H9 (cell line): ENCODE data around the gene MRAP. TPM values are rescaled to one million over a fixed set of nuclear protein-coding genes. Genes with fewer than 3 reads are reported as not detected.

Experiments
- DNase-seq: peaks from one replicate; pipeline ENCODE4 v3.0.0-alpha.2; 2017
- H2AFZ ChIP-seq: one replicate; pipeline ENCODE4 v1.6.1; 2013; ENCODE audit warnings: mild to moderate bottlenecking, low read length, control low read depth, moderate library complexity
- H2AK5ac ChIP-seq: 2 replicates; pipeline ENCODE4 v1.6.1; 2013; ENCODE audit warnings: low read length, control low read depth, mixed read lengths; ENCODE audit not compliant: insufficient read length
- H2BK120ac ChIP-seq: one replicate; pipeline ENCODE4 v1.6.1; 2013; ENCODE audit warnings: low read depth, mild to moderate bottlenecking, low read length, control low read depth, inconsistent platforms; ENCODE audit not compliant: poor library complexity, severe bottlenecking
- H2BK12ac ChIP-seq: 2 replicates; pipeline ENCODE4 v1.6.1; 2013; ENCODE audit warnings: low read length, control low read depth, mixed read lengths, low read depth; ENCODE audit not compliant: insufficient read length
- H2BK15ac ChIP-seq: 2 replicates; pipeline ENCODE4 v1.6.1; 2013; ENCODE audit warnings: low read depth, low read length, control low read depth
- H2BK20ac ChIP-seq: one replicate; pipeline ENCODE4 v1.6.1; 2013; ENCODE audit warnings: low read depth, mild to moderate bottlenecking, low read length, control low read depth, inconsistent platforms; ENCODE audit not compliant: poor library complexity, severe bottlenecking
- H2BK5ac ChIP-seq: 2 replicates; pipeline ENCODE4 v1.6.1; 2013; ENCODE audit warnings: low read length, control low read depth, mixed read lengths; ENCODE audit not compliant: insufficient read length
- H3K14ac ChIP-seq: 2 replicates; pipeline ENCODE4 v1.6.1; 2013; ENCODE audit warnings: low read length, control low read depth; ENCODE audit not compliant: insufficient read depth
- H3K18ac ChIP-seq: 2 replicates; pipeline ENCODE4 v1.6.1; 2013; ENCODE audit warnings: low read depth, mild to moderate bottlenecking, mixed read lengths, low read length, control low read depth; ENCODE audit not compliant: insufficient read length
- H3K23ac ChIP-seq: 2 replicates; pipeline ENCODE4 v1.6.1; 2013; ENCODE audit warnings: low read length, control low read depth, mixed read lengths, low read depth; ENCODE audit not compliant: insufficient read length
- H3K23me2 ChIP-seq: 2 replicates; pipeline ENCODE4 v1.6.1; 2013; ENCODE audit warnings: low read depth, mild to moderate bottlenecking, mixed read lengths, low read length, control low read depth; ENCODE audit not compliant: insufficient read length, poor library complexity, severe bottlenecking
- H3K27ac ChIP-seq: 2 replicates; pipeline ENCODE4 v1.5.1; 2013; ENCODE audit warnings: low read length, control low read depth, mixed read lengths, low read depth; ENCODE audit not compliant: insufficient read length
- H3K27me3 ChIP-seq: 2 replicates; pipeline ENCODE4 v1.6.1; 2013; ENCODE audit warnings: low read length, control low read depth, inconsistent platforms; ENCODE audit not compliant: insufficient read depth
- H3K4ac ChIP-seq: 2 replicates; pipeline ENCODE4 v1.6.1; 2013; ENCODE audit warnings: low read depth, mild to moderate bottlenecking, control low read depth, inconsistent platforms, low read length, moderate library complexity
- H3K4me1 ChIP-seq: 2 replicates; pipeline ENCODE4 v1.6.1; 2013; ENCODE audit warnings: low read length, control low read depth, inconsistent platforms; ENCODE audit not compliant: insufficient read depth
- H3K4me2 ChIP-seq: 2 replicates; pipeline ENCODE4 v1.6.1; 2013; ENCODE audit warnings: low read length, control low read depth, mixed read lengths; ENCODE audit not compliant: insufficient read length, insufficient read depth
- H3K56ac ChIP-seq: 2 replicates; pipeline ENCODE4 v1.6.1; 2013; ENCODE audit warnings: low read depth, mild to moderate bottlenecking, mixed read lengths, low read length, control low read depth; ENCODE audit not compliant: insufficient read length
- H3K79me1 ChIP-seq: 2 replicates; pipeline ENCODE4 v1.6.1; 2013; ENCODE audit warnings: low read depth, mild to moderate bottlenecking, moderate library complexity, low read length, control low read depth, inconsistent platforms; ENCODE audit not compliant: insufficient read depth, poor library complexity, severe bottlenecking
- H3K79me2 ChIP-seq: 2 replicates; pipeline ENCODE4 v1.6.1; 2013; ENCODE audit warnings: low read length, control low read depth, inconsistent platforms; ENCODE audit not compliant: insufficient read depth
- H3K9ac ChIP-seq: 2 replicates; pipeline ENCODE4 v1.6.1; 2013; ENCODE audit warnings: low read length, control low read depth, mixed read lengths; ENCODE audit not compliant: insufficient read length; ENCODE audit errors: extremely low read depth
- H3K9me3 ChIP-seq: one replicate; pipeline ENCODE4 v1.6.1; 2013; ENCODE audit warnings: low read depth, low read length, inconsistent platforms; ENCODE audit not compliant: control insufficient read depth
- H3T11ph ChIP-seq: one replicate; pipeline ENCODE4 v1.6.1; 2013; ENCODE audit warnings: mild to moderate bottlenecking, low read length, control low read depth, inconsistent platforms
- H4K20me1 ChIP-seq: one replicate; pipeline ENCODE4 v1.6.1; 2013; ENCODE audit not compliant: control insufficient read depth, insufficient read length, insufficient read depth
- H4K5ac ChIP-seq: 2 replicates; pipeline ENCODE4 v1.6.1; 2013; ENCODE audit warnings: low read depth, mild to moderate bottlenecking, mixed read lengths, low read length, control low read depth; ENCODE audit not compliant: insufficient read length
- H4K8ac ChIP-seq: replicated peaks from 2 replicates; pipeline ENCODE4 v1.6.1; 2013; ENCODE audit warnings: low read length, control low read depth, mixed read lengths, low read depth; ENCODE audit not compliant: insufficient read length
- H4K91ac ChIP-seq: 2 replicates; pipeline ENCODE4 v1.6.1; 2013; ENCODE audit warnings: low read depth, mild to moderate bottlenecking, moderate library complexity, mixed read lengths, low read length, control low read depth; ENCODE audit not compliant: insufficient read length
- H3K27ac Mint-ChIP-seq, 3 experiments: 2 replicates in 2 of 3; 3 replicates in 1 of 3; pipeline ENCODE4 v1.8.0; 2020 to 2021; ENCODE audit warnings: mixed read lengths in 3 of 3, mild to moderate bottlenecking in 1 of 3, moderate library complexity in 1 of 3
- H3K27me3 Mint-ChIP-seq: 2 replicates; pipeline ENCODE4 v1.8.0; 2021; ENCODE audit warnings: low read depth, mild to moderate bottlenecking, moderate library complexity, mixed read lengths
- H3K36me3 Mint-ChIP-seq, 3 experiments: 2 replicates in 2 of 3; 3 replicates in 1 of 3; pipeline ENCODE4 v1.8.0; 2020 to 2021; ENCODE audit warnings: low read depth in 3 of 3, mixed read lengths in 3 of 3; ENCODE audit not compliant: insufficient read depth in 1 of 3
- H3K4me1 Mint-ChIP-seq, 2 experiments: 2 replicates each; pipeline ENCODE4 v1.8.0; 2020; ENCODE audit warnings: mixed read lengths in 2 of 2
- H3K4me3 Mint-ChIP-seq, 2 experiments: 2 replicates in 1 of 2; 3 replicates in 1 of 2; pipeline ENCODE4 v1.8.0; 2020 to 2021; ENCODE audit warnings: mild to moderate bottlenecking in 2 of 2, mixed read lengths in 2 of 2, moderate library complexity in 1 of 2
- H3K9me3 Mint-ChIP-seq, 2 experiments: 2 replicates in 1 of 2; 3 replicates in 1 of 2; pipeline ENCODE4 v1.8.0; 2020; ENCODE audit warnings: mild to moderate bottlenecking in 2 of 2, mixed read lengths in 2 of 2, moderate library complexity in 1 of 2
- WGBS: extraction: QIAGEN DNeasy Blood & Tissue Kit; methylation state at CpG from one replicate; pipeline ENCODE4 v1.1.7; 2013; ENCODE audit warnings: missing lambda C conversion rate, low lambda C conversion rate, mixed read lengths; ENCODE audit not compliant: insufficient read length; ENCODE audit errors: extremely low coverage; 5-methylcytosine and 5-hydroxymethylcytosine counted together
- total RNA-seq: library from RNA; stranded (reverse); gene quantifications from 2 replicates; pipeline ENCODE4 v1.2.1, GENCODE V29; 2021
- TF ChIP-seq, protein P1 (sequence below): fragments of 200-600 bp; sonication (generic); conservative IDR thresholded peaks from 3 replicates; pipeline ENCODE4 v1.8.0; 2021; ENCODE audit warnings: antibody characterized with exemption, mild to moderate bottlenecking

The MRAP gene
- total RNA-seq, 1 experiment from 2014 or later = not detected

DNA sequence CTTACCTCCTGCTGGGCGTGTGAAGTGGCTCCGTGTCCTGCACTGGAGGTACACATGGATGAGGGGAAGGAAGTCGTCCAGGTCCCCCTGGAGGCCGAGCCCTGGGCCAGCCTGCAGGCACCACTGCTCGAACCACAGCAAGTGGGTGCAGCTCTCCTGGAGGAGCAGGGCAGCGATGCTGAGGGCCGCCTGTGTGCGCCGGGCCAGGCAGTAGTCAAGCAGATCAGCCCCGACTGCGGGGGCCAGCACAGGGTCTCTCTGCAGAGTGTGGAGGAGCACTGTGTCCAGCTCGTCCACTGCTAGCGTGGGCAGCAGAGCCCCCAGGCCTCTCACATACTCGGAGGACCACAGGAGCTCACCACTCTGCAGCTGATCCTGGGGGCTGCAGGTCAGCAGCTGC lies 48.3 kb downstream of the MRAP start:
- no peaks in the 10 kb centered on the region for H3K4me1 ChIP-seq
- H4K20me1 ChIP-seq = no peaks in the 10 kb centered on the region
- no peak overlapping the region for H4K91ac ChIP-seq
- peaks cover 65 to 93% (median 81%) of the 10 kb centered on the region in 3 experiments for H3K36me3 Mint-ChIP-seq
- H3K14ac ChIP-seq = no peak overlapping the region
- H3T11ph ChIP-seq = no peak overlapping the region
- H3K4me2 ChIP-seq = no peak overlapping the region
- no peak overlapping the region for H3K18ac ChIP-seq
- no peaks in the 10 kb centered on the region for H3K79me1 ChIP-seq
- no peak overlapping the region for H4K8ac ChIP-seq
- H3K4me1 Mint-ChIP-seq = no peaks in the 10 kb centered on the region
- no peak overlapping the region for H2AFZ ChIP-seq
- H3K9ac ChIP-seq = no peak overlapping the region
- H2BK20ac ChIP-seq = no peak overlapping the region
- no peak overlapping the region for H3K56ac ChIP-seq
- H3K27ac Mint-ChIP-seq = no peak overlapping the region
- no peak overlapping the region for H4K5ac ChIP-seq
- H3K4ac ChIP-seq = no peak overlapping the region
- no peak overlapping the region for H3K23ac ChIP-seq
- H3K9me3 ChIP-seq = no peaks in the 10 kb centered on the region
- no peaks in the 10 kb centered on the region for H3K27me3 Mint-ChIP-seq
- H3K27ac ChIP-seq = no peak overlapping the region
- no peaks in the 10 kb centered on the region for H3K27me3 ChIP-seq
- no peaks in the 10 kb centered on the region for H3K79me2 ChIP-seq
- H2BK15ac ChIP-seq = no peak overlapping the region
- H2BK120ac ChIP-seq = no peak overlapping the region
- no peak overlapping the region for H2BK5ac ChIP-seq
- H3K23me2 ChIP-seq = no peaks in the 10 kb centered on the region
- no peak overlapping the region for H2BK12ac ChIP-seq
- no peak overlapping the region for H3K4me3 Mint-ChIP-seq
- H3K9me3 Mint-ChIP-seq = no peaks in the 10 kb centered on the region
- TF ChIP-seq, protein P1, sequence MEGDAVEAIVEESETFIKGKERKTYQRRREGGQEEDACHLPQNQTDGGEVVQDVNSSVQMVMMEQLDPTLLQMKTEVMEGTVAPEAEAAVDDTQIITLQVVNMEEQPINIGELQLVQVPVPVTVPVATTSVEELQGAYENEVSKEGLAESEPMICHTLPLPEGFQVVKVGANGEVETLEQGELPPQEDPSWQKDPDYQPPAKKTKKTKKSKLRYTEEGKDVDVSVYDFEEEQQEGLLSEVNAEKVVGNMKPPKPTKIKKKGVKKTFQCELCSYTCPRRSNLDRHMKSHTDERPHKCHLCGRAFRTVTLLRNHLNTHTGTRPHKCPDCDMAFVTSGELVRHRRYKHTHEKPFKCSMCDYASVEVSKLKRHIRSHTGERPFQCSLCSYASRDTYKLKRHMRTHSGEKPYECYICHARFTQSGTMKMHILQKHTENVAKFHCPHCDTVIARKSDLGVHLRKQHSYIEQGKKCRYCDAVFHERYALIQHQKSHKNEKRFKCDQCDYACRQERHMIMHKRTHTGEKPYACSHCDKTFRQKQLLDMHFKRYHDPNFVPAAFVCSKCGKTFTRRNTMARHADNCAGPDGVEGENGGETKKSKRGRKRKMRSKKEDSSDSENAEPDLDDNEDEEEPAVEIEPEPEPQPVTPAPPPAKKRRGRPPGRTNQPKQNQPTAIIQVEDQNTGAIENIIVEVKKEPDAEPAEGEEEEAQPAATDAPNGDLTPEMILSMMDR = no peak
- DNase-seq = no peak
- no CpG with 5 or more reads among the region's 14 CpGs for WGBS
- H2AK5ac ChIP-seq = no peak overlapping the region
